ENCODE data around the gene WIPF3.

DNA sequence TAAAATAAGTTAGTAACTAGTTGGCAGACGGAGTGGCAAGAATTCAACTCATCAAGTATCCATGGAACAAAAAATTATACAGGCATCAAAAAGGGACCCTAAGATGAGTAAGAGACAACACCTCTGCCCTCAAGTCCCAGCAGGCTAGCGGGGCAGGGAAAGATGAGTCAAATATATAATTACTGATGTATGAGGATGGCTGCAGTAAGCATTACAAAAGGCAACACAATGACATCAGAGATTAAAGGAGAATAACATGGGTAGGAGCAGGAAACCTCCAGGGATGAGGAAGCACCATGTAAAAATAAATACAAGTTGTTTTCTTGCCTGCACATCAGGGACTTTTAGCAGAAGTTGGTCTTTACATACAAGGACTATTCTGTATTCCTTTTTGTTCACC is 133.9 kb downstream of the WIPF3 start:
- TF ChIP-seq, protein P1, sequence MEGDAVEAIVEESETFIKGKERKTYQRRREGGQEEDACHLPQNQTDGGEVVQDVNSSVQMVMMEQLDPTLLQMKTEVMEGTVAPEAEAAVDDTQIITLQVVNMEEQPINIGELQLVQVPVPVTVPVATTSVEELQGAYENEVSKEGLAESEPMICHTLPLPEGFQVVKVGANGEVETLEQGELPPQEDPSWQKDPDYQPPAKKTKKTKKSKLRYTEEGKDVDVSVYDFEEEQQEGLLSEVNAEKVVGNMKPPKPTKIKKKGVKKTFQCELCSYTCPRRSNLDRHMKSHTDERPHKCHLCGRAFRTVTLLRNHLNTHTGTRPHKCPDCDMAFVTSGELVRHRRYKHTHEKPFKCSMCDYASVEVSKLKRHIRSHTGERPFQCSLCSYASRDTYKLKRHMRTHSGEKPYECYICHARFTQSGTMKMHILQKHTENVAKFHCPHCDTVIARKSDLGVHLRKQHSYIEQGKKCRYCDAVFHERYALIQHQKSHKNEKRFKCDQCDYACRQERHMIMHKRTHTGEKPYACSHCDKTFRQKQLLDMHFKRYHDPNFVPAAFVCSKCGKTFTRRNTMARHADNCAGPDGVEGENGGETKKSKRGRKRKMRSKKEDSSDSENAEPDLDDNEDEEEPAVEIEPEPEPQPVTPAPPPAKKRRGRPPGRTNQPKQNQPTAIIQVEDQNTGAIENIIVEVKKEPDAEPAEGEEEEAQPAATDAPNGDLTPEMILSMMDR (IDR thresholded peaks at IDR 0.05 in 2 of 3, conservative IDR thresholded peaks at IDR 0.05 in 1 of 3; ENCODE audit: control insufficient read depth in 2 of 3, extremely low read depth in 1 of 3, insufficient read depth in 1 of 3, low read depth in 3 of 3, low read length in 3 of 3) = no peak
- no peak for TF ChIP-seq POLR2A (IDR thresholded peaks at IDR 0.05; ENCODE audit: low read depth, low read length)
- no peak for TF ChIP-seq TARDBP (IDR thresholded peaks at IDR 0.05; ENCODE audit: borderline replicate concordance)
- TF ChIP-seq CHD2 (IDR thresholded peaks at IDR 0.05; ENCODE audit: borderline replicate concordance, low read depth, low read length) = no peak
- TF ChIP-seq EED (IDR thresholded peaks at IDR 0.05; ENCODE audit: low read depth) = no peak
- TF ChIP-seq RB1 (IDR thresholded peaks at IDR 0.05; ENCODE audit: borderline replicate concordance) = no peak
- TF ChIP-seq CBFB (IDR thresholded peaks at IDR 0.05; ENCODE audit: low read depth) = no peak
- TF ChIP-seq NBN (IDR thresholded peaks at IDR 0.05) = no peak

Measured in GM12878 (cell line).